IPS-18c (cell line): Measurements from ENCODE around the gene MYZAP.

ENCODE experiments used
- H3K4me3 ChIP-seq: 2 replicates; pipeline ENCODE4 v1.7.0; 2013; ENCODE audit warnings: low read depth, mild to moderate bottlenecking, low read length, moderate library complexity; ENCODE audit not compliant: insufficient read depth
- H3K9me3 ChIP-seq: one replicate; pipeline ENCODE4 v1.6.1; 2013; ENCODE audit warnings: mild to moderate bottlenecking, low read length, moderate library complexity; ENCODE audit not compliant: control insufficient read depth, insufficient read depth

The MYZAP gene

GRCh38 chr15:57690341-57690966, 98.8 kb downstream of the MYZAP start:
- no peaks in the 10 kb centered on the region for H3K9me3 ChIP-seq
- H3K4me3 ChIP-seq = no peak overlapping the region

GRCh38 chr15:57691082-57691481, 99.4 kb downstream of the MYZAP start:
- Histone ChIP-seq H3K4me3 (no peak overlapping the region), H3K9me3 (no peaks in the 10 kb centered on the region)

- H3K4me3 ChIP-seq = no peak overlapping the region
- H3K9me3 ChIP-seq = no peaks in the 10 kb centered on the region
Measured at GRCh38 chr15:57692709-57693108, 101.0 kb downstream of the MYZAP start.

- Histone ChIP-seq H3K4me3 (no peak overlapping the region), H3K9me3 (no peaks in the 10 kb centered on the region)
Measured at GRCh38 chr15:57694279-57694678, 102.6 kb downstream of the MYZAP start.

GRCh38 chr15:57696146-57696545, 104.4 kb downstream of the MYZAP start:
- H3K9me3 ChIP-seq = no peaks in the 10 kb centered on the region
- H3K4me3 ChIP-seq = no peak overlapping the region

- no peaks in the 10 kb centered on the region for H3K9me3 ChIP-seq
- H3K4me3 ChIP-seq = no peak overlapping the region
Measured at GRCh38 chr15:57697588-57697987, 105.9 kb downstream of the MYZAP start.

- Histone ChIP-seq H3K9me3 (no peaks in the 10 kb centered on the region), H3K4me3 (no peak overlapping the region)
Measured at GRCh38 chr15:57698243-57698642, 106.5 kb downstream of the MYZAP start.

- Histone ChIP-seq H3K4me3 (no peak overlapping the region), H3K9me3 (no peaks in the 10 kb centered on the region)
Measured at GRCh38 chr15:57698991-57699390, 107.3 kb downstream of the MYZAP start.

GRCh38 chr15:57703387-57703786, 111.7 kb downstream of the MYZAP start:
- H3K9me3 ChIP-seq = peaks cover 4% of the 10 kb centered on the region
- H3K4me3 ChIP-seq = no peak overlapping the region

- peaks cover 4% of the 10 kb centered on the region for H3K9me3 ChIP-seq
- H3K4me3 ChIP-seq = no peak overlapping the region
Measured at GRCh38 chr15:57704441-57704840, 112.7 kb downstream of the MYZAP start.

GRCh38 chr15:57705746-57706404, 114.2 kb downstream of the MYZAP start:
- Histone ChIP-seq H3K9me3 (peaks cover 4% of the 10 kb centered on the region), H3K4me3 (no peak overlapping the region; the same call in 1 of the 2 replicates)

GRCh38 chr15:57706405-57707209, 114.9 kb downstream of the MYZAP start, which contains the start of gene POLR2M:
Gene POLR2M, plus strand, starts transcription at chr15:57706714. Its CDS starts 129 bp downstream, at chr15:57706843.
- Histone ChIP-seq H3K9me3 (peaks cover 4% of the 10 kb centered on the region), H3K4me3 (peak within 1 kb of the TSS; percentile 75)

GRCh38 chr15:57708047-57708446, 116.3 kb downstream of the MYZAP start:
- Histone ChIP-seq H3K9me3 (peaks cover 4% of the 10 kb centered on the region), H3K4me3 (no peak overlapping the region)

GRCh38 chr15:57718309-57718708, 126.6 kb downstream of the MYZAP start:
- Histone ChIP-seq H3K4me3 (no peak overlapping the region), H3K9me3 (no peaks in the 10 kb centered on the region)

GRCh38 chr15:57720867-57721266, 129.2 kb downstream of the MYZAP start:
- Histone ChIP-seq H3K9me3 (no peaks in the 10 kb centered on the region), H3K4me3 (no peak overlapping the region)

- Histone ChIP-seq H3K4me3 (no peak overlapping the region), H3K9me3 (no peaks in the 10 kb centered on the region)
Measured at GRCh38 chr15:57726411-57726810, 134.7 kb downstream of the MYZAP start.

- Histone ChIP-seq H3K9me3 (no peaks in the 10 kb centered on the region), H3K4me3 (no peak overlapping the region)
Measured at GRCh38 chr15:57727031-57727430, 135.3 kb downstream of the MYZAP start.

GRCh38 chr15:57728436-57728835, 136.7 kb downstream of the MYZAP start:
- Histone ChIP-seq H3K4me3 (no peak overlapping the region), H3K9me3 (no peaks in the 10 kb centered on the region)
